MCF 10A (cell line): Measurements from ENCODE around the gene RABL6. TPM values are rescaled to one million over a fixed set of nuclear protein-coding genes. Genes with fewer than 3 reads are reported as not detected.
"Not testable (repeated sequence)": the region's sequence is repeated elsewhere in the genome, so short reads cannot be mapped to it uniquely, and the experiment has no call there.

Experiments used
- BruUV-seq: library from RNA; stranded (reverse); fragments of 400-500 nt; replicated peaks from 2 replicates; lab custom pipeline; 2021; lab: Mats Ljungman, UMichigan
- CTCF ChIA-PET: fragments of 300-600 bp; sonication (Branson Sonifier 250); formaldehyde crosslinking; extraction: SDS; loops from one replicate; lab custom pipeline; 2021; ENCODE audit warnings: antibody characterized with exemption, inconsistent platforms; lab: Yijun Ruan, JAX
- POLR2A ChIA-PET: fragments of 300-600, 350-650 bp; sonication (Branson Sonifier 250); formaldehyde crosslinking; extraction: SDS; loops from one replicate; lab custom pipeline; 2020; ENCODE audit warnings: antibody characterized with exemption, inconsistent platforms; lab: Yijun Ruan, JAX
- DNase-seq: peaks from one replicate; pipeline ENCODE4 v3.0.0-alpha.2; 2018; ENCODE audit not compliant: unreplicated experiment
- H3K27ac Mint-ChIP-seq: one replicate; pipeline ENCODE4 v1.8.0; 2022; ENCODE audit warnings: mild to moderate bottlenecking, low read depth, mixed read lengths; ENCODE audit not compliant: unreplicated experiment
- H3K27me3 Mint-ChIP-seq: one replicate; pipeline ENCODE4 v1.8.0; 2022; ENCODE audit warnings: mixed read lengths; ENCODE audit not compliant: insufficient read depth, unreplicated experiment
- H3K36me3 Mint-ChIP-seq: one replicate; pipeline ENCODE4 v1.8.0; 2022; ENCODE audit warnings: mild to moderate bottlenecking, moderate library complexity, mixed read lengths; ENCODE audit not compliant: insufficient read depth, unreplicated experiment
- H3K4me1 Mint-ChIP-seq: one replicate; pipeline ENCODE4 v1.8.0; 2022; ENCODE audit warnings: mixed read lengths; ENCODE audit not compliant: insufficient read depth, unreplicated experiment
- H3K4me3 Mint-ChIP-seq: one replicate; pipeline ENCODE4 v1.8.0; 2022; ENCODE audit warnings: mild to moderate bottlenecking, moderate library complexity, mixed read lengths; ENCODE audit not compliant: unreplicated experiment
- H3K9me3 Mint-ChIP-seq: one replicate; pipeline ENCODE4 v1.8.0; 2022; ENCODE audit warnings: mixed read lengths; ENCODE audit not compliant: unreplicated experiment
- CTCF ChIP-seq: fragments of 200-600 bp; IDR thresholded peaks from one replicate; pipeline ENCODE4 v1.8.0; 2022; ENCODE audit warnings: antibody characterized with exemption, mild to moderate bottlenecking; ENCODE audit not compliant: unreplicated experiment
- intact Hi-C: fragments of 100-400 bp; cut with micrococcal nuclease; formaldehyde crosslinking; loops from 2 replicates; pipeline ENCODE4 v1.14.1; 2022
- total RNA-seq: library from RNA; stranded (reverse); gene quantifications from 2 replicates; pipeline ENCODE4 v1.2.3, GENCODE V29; 2022

The RABL6 gene
- total RNA-seq, 1 experiment from 2014 or later = 77.8 TPM

- Mint-ChIP-seq H3K9me3 (no peaks in the 10 kb centered on the region), H3K4me1 (no peaks in the 10 kb centered on the region), H3K36me3 (peaks cover 36% of the 10 kb centered on the region), H3K27ac (no peak overlapping the region), H3K4me3 (no peak overlapping the region), H3K27me3 (no peaks in the 10 kb centered on the region)
- DNase-seq = peak; percentile 62
- BruUV-seq = no TSS peak
- ChIA-PET CTCF (interaction anchor here (1.0 kb wide), 2 partner anchors 10 to 40 kb away, joined by 3 read pairs; partner anchors contain the start of gene AJM1), POLR2A (interaction anchor here (0.8 to 1.4 kb wide), 2 partner anchors 10 to 22 kb away, joined by 3 to 5 read pairs; no protein-coding TSS in a partner anchor)
- no peak for TF ChIP-seq CTCF
- intact Hi-C loops = no loop called here
Observed at GRCh38 chr9:136832581-136832980, 24.8 kb downstream of the RABL6 start.

GRCh38 chr9:136833381-136834048 is 25.8 kb downstream of the RABL6 start:
- ChIA-PET POLR2A (interaction anchor here (1.2 to 1.9 kb wide), 2 partner anchors 14 to 23 kb away, joined by 3 to 5 read pairs; no protein-coding TSS in a partner anchor), CTCF (interaction anchor here (0.6 to 2.7 kb wide), 3 partner anchors 9 to 12 kb away, joined by 3 to 8 read pairs (median 6); partner anchors contain the start of gene AJM1)
- H3K4me3 Mint-ChIP-seq, BruUV-seq, H3K27me3 Mint-ChIP-seq, DNase-seq, intact Hi-C loops, H3K27ac Mint-ChIP-seq, H3K4me1 Mint-ChIP-seq, H3K9me3 Mint-ChIP-seq: not testable (repeated sequence)
- peaks cover 36% of the 10 kb centered on the region for H3K36me3 Mint-ChIP-seq

- peaks cover 13% of the 10 kb centered on the region for H3K4me1 Mint-ChIP-seq
- no TSS peak for BruUV-seq
- H3K9me3 Mint-ChIP-seq = no peaks in the 10 kb centered on the region
- no peaks in the 10 kb centered on the region for H3K27me3 Mint-ChIP-seq
- ChIA-PET CTCF (interaction anchor here (2.7 kb wide), 1 partner anchor 9 kb away, joined by 8 read pairs; no protein-coding TSS in a partner anchor), POLR2A (interaction anchor here (0.6 to 1.9 kb wide), 4 partner anchors 12 to 431 kb away, joined by 3 to 5 read pairs (median 3); no protein-coding TSS in a partner anchor)
- peak overlapping the region; percentile 35 for H3K27ac Mint-ChIP-seq
- peaks cover 38% of the 10 kb centered on the region for H3K36me3 Mint-ChIP-seq
- intact Hi-C loops = no loop called here
- H3K4me3 Mint-ChIP-seq = no peak overlapping the region
- no peak for TF ChIP-seq CTCF
- no peak for DNase-seq
Observed at GRCh38 chr9:136835162-136835931, 27.6 kb downstream of the RABL6 start.

- POLR2A ChIA-PET = interaction anchor here (0.6 to 1.1 kb wide), 2 partner anchors 30 to 431 kb away, joined by 3 read pairs; no protein-coding TSS in a partner anchor
- CTCF ChIA-PET = interaction anchor here (0.6 to 2.7 kb wide), 2 partner anchors 8 to 15 kb away, joined by 3 to 8 read pairs; no protein-coding TSS in a partner anchor
- no peak for DNase-seq
- intact Hi-C loops = no loop called here
- Mint-ChIP-seq H3K27me3 (no peaks in the 10 kb centered on the region), H3K4me3 (no peak overlapping the region), H3K27ac (no peak overlapping the region), H3K4me1 (peaks cover 17% of the 10 kb centered on the region), H3K36me3 (peaks cover 38% of the 10 kb centered on the region), H3K9me3 (no peaks in the 10 kb centered on the region)
- no TSS peak for BruUV-seq
- no peak for TF ChIP-seq CTCF
Observed at GRCh38 chr9:136835932-136836904, 28.5 kb downstream of the RABL6 start.
